Stomach (tissue), 4 donors: ENCODE measurements around the gene PEPD.

Source experiments
- CTCF ChIP-seq, 7 experiments: fragments of 450-650 bp in 4 of 7; fragments of 200-600 bp in 3 of 7; sonication (generic) in 3 of 7; IDR thresholded peaks; one replicate each; pipeline ENCODE4 v1.5.1; 2016 to 2019; ENCODE audit warnings: antibody characterized with exemption in 7 of 7, control low read depth in 2 of 7, mild to moderate bottlenecking in 1 of 7
- EP300 ChIP-seq: sonication (generic); formaldehyde crosslinking; IDR thresholded peaks from one replicate; pipeline ENCODE4 v1.6.1; 2017; ENCODE audit warnings: antibody characterized with exemption
- POLR2A ChIP-seq, 4 donors: fragments of 450-650 bp; IDR thresholded peaks; one replicate each; pipeline ENCODE4 v1.6.1; 2016; ENCODE audit warnings: antibody characterized with exemption in 4 of 4, control low read depth in 2 of 4, mild to moderate bottlenecking in 1 of 4, moderate library complexity in 1 of 4
- POLR2AphosphoS5 ChIP-seq, 3 donors: sonication (generic); formaldehyde crosslinking; IDR thresholded peaks; one replicate each; pipeline ENCODE4 v1.6.1; 2016; ENCODE audit warnings: antibody characterized with exemption in 3 of 3

DNA sequence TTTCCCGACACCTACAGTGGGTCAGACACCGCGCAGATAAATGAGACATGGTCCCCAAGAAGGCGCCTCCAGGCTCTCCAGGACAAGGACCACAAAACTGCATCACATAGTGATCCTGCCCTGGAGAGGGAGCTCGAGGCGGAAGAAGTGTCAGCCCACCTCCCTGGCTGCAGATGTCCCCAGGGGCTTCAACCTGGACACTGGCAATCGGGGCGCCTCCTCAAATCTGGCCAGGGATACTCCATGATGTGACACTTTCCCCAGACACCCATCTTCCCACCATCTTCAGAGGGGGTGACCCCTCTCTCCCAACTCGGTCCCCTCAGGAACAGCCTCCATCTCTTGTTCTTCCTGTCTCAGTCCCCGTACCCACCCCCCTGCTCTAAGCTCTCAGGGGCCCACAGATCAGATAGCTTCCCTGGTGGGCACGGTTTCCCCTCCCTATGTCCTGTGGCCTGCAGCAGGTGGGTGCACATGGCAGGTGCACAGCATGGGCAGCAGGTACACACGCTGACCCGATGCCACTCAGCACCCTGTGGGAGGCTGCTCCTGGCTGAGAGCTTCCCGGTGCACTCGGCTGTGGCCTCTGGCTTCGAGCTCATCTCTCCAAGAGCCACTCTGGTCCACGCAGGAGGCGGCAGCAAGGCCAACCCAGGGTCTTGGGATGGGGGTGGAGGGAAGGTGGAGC is 61.2 kb downstream of the PEPD start:
- no peak for TF ChIP-seq POLR2A (IDR thresholded peaks at IDR 0.05)
- TF ChIP-seq CTCF (IDR thresholded peaks at IDR 0.05) = no peak
- no peak for TF ChIP-seq POLR2AphosphoS5 (IDR thresholded peaks at IDR 0.05)
- TF ChIP-seq EP300 = no peak
